Measurements from ENCODE around the gene DUSP23.

Gene DUSP23

DNA sequence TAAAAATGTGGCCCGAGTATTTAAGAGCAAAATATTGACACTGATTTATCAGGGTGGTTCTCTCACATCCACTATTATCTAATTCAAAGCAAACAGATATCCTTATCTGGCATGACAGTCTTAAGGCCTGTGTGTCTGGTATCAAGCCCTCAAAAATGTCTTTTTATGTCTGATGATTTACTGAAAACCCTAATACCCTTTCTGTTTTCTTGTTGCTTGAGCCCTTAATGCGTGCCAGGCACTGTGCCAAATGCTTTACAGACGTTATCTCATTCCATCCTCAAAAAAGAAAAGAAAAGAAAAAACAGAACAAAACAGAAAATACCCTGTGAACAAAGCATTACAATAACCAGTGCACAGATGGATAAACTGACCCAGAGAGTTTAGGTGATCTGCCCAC is 5.7 kb downstream of the DUSP23 start:
- DNase-seq (ENCODE audit: low read depth) = no peak

DNA sequence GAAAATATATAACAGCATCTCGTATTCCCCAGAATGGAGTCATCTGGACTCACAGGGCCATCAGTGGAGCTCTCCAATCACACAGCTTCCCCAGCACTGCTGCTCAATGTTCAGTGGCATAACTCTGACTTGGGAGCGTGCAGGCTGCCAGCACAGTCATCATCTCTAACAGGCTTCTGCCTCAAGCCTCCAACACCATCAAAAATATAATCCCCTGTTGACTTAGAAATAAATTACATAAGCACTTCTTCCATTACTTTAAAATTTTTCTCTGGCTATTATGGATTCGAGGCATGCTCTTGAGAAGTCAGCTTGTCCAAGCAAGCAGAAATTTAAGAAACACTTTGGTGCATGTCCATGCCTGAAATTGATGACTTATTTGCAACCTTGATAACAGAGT is 6.2 kb downstream of the DUSP23 start:
- DNase-seq (ENCODE audit: low read depth) = no peak

DNA sequence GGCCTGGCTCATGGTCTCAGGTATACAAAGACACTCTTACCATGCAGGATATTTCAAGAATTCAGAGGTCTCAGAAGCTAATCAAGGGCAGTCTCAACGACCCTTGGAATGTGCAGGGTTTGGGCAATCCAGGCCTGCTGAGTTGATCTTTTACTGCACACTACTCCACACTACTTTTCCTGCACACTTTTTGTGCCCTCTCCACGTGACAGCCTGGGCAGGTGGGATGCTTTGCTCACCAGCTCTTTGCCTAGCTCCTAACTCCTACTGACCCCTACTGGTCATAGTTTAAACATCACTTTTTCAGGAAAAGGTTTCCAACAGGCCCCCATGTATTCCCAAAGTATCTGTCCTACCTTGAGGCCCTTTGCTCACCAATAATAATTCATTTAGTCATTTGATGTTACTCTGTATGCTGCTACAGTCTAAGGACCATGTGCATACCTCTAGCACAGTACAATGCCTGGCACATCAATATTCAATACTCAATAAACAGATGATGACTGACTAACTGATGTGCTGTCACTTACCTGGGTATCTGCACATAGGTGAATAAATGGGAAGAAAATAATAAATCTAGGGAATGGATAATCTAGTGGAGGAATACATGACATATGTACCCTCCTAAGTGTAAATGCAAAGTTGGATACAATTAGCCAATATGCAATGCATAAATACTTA is 9.6 kb downstream of the DUSP23 start:
- DNase-seq (ENCODE audit: low read depth) = no peak

DNA sequence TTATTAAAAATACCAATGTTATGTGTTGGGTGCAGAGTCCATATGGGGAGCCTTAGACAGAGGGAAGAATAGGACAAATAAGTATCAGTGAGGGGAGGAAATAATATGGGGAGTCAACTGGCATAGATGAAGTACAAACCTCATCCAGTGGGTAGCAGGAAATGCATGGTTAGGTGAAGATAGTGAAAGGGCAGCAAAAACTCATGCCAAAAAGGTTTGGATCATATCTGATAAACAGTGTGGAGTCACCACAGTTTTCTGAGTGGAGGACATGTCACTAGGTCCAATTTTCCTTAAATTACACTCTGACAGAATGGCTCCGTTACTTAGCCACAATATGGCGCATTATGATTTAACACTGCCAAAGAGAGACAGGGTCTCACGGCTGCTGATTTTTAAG is 10.3 kb downstream of the DUSP23 start:
- DNase-seq (ENCODE audit: low read depth) = no peak

DNA sequence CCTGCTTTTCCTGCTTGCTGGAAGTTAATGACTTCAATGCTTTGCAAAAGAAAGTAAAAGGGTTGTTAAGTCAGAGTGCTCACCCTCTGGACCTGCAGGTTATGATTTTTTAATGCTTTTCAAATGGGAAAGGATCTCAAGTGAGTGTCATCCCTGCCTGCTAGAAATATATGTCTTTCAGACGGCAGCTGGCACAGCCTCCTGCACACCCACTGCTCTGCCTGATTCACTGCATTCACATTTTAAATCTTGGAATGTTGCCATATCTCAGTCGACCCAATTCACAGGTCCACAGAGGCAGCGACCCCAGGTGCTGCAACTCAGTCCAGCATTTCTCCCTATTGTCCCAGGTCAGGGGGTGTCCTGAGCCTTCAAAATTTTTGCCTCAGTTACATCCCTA is 10.7 kb downstream of the DUSP23 start:
- DNase-seq (ENCODE audit: low read depth) = no peak

DNA sequence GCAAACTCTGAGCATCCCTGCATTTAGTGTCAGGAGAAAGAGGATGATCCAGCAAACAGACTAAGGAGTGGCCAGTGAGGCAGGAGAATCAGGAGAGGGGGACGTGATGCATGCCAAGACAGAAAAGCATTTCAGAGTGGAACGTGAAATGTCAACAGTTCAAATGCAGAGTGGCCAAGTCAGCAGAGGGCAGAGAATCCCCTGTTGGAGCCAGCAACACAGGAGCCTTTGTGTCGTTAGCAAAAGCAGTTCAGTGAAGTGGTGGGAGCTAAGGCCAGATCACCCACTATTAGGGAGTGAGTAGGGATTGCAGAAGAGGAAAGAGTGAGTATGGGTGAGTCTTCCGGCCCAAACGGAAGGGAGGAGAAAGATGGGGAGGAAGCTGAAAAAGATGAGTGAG is 14.8 kb downstream of the DUSP23 start:
- no peak for DNase-seq (ENCODE audit: low read depth)

DNA sequence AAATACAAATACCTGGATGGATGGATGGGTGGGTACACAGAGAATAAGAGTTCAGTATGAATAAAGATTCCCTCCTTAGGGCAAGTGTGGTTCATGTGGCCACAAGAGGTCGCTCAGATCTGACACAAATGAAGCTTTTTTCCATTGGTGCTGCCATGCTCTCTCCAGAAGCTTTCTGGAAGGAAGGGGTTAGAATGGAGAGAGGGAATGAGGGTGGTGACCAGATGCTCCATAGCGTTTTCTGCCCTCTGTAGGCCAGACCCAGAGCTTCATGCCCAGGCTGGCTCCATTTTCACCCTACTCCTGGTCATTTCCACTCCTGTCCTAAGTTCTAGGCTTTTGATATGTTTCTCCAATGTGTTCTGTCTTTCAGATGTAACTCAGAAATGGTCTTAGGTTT is 18.1 kb downstream of the DUSP23 start:
- no peak for DNase-seq (ENCODE audit: low read depth)

DNA sequence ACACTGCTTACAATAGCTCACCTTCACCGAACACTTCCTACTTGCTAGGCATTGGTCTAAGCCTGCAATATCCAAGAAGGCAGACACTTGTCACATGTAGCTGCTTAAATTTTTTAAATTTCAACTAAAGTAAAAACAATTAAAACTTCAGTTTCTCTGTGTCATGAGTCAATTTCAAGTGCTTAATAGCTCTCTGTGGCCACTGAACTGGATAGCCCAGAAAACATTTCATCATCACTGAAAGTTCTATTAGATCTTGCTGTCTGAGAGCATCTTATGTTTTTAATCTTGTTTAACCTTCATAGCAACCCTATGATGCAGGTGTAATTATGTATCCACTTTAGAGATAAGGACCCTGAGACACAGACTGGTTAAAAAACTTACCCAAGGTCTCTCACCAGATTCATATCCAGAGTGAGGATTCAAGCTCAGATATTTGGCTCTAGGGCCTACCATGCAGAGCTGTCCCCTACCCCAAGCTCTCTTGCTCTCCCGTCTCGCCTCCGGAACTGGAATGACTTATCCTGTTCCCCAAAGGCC is 18.8 kb downstream of the DUSP23 start:
- DNase-seq (ENCODE audit: low read depth) = no peak

DNA sequence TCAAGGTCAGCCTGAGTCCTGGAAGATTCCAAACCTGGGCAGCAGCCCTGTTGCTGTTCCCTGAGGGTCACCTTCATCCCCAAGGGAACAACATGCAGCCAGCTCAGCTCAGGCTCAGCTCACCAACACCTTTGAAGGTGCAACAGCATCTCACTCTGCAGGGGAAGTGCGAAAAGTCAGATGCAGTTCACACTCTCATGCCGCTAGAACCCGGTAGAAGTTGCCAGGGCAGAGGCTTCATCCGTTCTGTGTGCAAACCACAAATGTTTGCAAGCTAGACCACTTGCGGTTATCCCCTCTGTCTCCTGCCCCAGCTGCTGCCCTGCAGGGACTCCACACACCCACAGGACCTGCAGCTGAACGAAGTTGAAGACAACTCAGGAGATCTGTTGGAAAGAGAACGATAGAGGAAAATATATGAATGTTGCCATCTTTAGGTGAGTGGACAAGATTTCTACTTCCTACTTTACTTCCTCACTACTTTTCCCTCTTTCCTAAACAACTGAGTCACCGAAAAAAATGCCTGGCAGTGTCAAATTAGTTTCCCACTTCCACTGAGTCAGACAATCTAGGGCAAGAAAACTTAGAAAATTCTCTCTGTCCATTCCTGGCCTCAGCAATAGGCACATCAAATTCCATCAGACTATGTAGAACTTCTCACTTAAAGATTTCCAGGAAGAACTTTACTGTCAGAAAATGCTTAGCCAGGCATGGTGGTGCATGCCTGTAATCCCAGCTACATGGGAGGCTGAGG is 19.6 kb downstream of the DUSP23 start:
- DNase-seq (ENCODE audit: low read depth) = peak; percentile 8

DNA sequence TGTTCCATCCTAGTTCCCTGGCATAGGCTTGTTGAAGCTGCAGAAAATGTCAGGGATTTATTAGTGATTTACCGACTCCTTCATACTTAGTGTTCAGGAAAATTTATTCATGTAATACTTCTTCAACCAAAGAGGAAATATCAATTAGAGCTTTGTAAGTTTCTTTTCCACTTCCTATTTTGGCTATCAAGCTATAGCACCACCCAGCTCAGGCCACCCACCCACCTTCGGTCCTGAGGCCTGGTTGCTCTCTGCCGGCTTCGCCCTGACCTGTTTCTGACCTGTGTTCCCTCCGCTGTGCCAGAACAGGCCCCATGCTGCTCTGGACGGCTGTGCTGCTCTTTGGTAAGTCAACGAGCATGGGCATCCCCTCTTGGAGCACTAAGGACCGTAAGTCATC is 21.3 kb downstream of the DUSP23 start, which contains the start of gene FCRL6:
Gene FCRL6 (plus strand): TSS at position 250 of the 400 bp plus-strand sequence. CDS start 65 bp downstream, at position 315.
- no peak for DNase-seq (ENCODE audit: low read depth)

DNA sequence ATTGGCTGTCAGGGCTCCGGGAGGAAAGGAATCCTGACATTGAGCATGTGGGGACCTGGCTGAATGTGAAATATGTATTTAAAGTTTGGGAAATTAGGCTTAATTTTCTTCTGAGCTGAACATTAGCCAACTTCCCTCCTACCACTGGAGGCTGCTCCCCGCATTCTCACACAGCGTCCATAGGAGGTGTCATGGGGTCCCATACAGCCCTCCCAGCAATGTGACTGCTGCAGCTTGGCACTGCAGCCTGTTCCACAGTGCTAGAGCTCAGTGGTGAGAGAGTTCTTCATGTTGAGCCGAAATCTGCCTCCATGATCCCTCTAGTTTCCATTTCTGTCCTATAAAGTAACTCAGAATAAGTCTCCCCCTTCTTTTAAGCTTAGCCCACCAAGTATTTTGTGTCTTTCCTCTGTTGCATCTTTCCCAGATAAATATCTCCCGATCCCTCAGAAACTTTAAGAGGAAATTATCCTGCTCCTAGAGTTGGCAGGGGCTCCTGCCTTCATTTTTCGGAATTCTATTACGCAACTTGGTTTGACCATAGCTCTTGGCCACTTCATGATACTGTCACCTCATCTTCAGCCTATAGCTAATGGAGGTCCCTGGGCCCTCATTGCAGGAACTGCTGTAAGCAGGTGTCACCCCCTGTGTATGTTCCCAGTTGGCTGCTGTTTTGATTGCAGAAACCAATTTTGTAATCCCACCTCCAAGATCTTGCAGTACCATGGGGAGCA is 23.4 kb downstream of the DUSP23 start:
- no peak for DNase-seq (ENCODE audit: low read depth)

DNA sequence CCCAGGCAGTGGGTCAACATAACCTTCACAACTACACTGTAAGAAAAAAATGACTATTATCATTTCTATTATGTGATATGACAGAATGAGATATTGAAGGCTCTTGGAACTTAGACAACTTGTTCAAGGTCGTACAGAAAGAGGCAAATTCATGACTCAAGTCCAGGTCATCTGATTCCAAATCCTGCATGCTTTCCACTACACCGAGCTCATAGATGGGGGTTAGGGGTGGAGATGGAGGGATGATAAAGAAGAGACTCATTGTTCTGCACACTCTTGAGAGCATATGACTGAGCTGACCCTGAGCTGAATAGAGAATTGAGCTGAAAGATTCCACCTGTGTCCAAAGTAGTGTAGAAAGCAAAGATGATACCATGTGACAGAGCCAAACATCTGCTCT is 24.2 kb downstream of the DUSP23 start:
- DNase-seq (ENCODE audit: low read depth) = no peak

DNA sequence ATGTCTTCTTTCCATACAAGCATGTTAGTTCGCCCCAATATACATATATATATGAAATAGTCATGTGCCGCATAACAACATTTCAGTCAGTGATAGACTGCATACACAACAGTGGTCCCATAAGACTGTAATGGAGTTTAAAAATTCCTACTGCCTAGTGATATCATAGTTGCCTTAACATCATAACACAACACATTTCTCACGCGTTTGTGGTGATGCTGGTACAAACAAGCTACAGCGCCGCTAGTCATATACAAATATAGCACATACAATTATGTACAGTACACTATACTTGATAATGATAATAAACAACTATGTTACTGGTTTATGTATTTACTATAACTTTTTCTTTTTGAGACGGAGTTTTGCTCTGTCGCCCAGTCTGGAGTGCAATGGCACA is 35.2 kb downstream of the DUSP23 start:
- DNase-seq (ENCODE audit: low read depth) = no peak

DNA sequence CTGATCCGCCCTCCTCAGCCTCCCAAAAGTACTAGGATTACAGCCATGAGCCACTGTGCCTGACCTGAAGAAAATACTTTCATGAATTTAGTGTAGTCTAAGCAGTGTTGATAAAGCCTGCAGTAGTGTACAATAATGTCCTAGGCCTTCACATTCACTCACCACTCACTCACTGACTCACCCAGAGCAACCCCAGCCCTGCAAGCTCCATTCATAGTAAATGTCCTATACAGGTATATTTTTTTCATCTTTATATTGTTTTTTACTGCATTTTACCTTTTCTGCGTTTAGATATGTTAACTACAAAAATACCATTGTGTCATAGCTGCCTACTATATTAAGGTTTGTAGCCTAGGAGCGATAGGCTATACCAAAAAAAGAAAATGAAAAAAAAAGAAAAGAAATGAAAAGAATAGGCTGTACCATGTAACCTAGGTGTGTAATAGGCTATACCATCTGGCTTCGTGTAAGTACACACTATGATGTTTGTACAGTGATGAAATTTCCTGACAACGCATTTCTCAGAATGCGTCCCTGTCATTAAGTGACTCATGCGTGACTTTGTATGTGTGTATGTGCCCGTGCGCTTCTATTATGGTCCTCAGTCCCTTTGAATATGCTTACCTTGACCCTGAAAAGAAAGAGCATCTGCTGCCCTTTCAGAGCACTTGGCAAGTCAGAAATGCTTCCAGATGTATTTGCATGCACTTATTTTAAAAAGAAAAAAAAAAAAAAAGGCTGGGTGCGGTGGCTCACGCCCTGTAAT is 36.7 kb downstream of the DUSP23 start:
- no peak for DNase-seq (ENCODE audit: low read depth)

DNA sequence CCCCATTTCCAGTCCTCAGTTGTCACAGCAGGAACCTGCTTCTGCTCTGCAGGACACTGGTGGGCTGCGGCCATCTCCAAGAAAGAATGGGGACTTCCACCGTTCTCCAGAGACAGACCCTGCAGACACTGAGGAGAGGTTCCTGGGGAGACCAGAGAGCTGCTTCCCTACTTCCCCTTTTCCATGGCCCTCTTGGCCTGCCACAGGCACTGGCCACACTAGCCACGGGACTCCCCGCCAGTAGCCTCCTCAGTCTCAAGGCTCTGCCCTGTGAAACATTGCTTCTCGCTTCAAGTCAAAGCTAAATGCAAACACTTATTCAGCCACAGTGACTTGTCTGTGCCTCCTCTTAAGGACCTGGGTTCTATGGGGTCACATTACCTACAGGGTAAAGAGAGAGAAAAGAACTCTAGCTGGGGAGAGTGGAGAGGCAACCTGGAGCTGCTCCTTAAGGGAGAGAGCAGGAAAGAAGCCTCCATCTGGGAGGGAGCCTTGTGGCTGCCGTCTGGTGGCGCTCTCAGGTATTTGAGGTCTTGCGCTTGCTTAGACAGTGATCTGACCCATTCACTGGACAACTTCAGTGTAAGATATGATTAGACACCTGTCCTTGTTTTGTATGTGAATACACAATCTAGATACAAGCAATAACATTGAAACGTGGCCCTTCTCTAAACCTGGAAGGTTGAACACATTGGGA is 40.6 kb downstream of the DUSP23 start:
- DNase-seq (ENCODE audit: low read depth) = no peak

DNA sequence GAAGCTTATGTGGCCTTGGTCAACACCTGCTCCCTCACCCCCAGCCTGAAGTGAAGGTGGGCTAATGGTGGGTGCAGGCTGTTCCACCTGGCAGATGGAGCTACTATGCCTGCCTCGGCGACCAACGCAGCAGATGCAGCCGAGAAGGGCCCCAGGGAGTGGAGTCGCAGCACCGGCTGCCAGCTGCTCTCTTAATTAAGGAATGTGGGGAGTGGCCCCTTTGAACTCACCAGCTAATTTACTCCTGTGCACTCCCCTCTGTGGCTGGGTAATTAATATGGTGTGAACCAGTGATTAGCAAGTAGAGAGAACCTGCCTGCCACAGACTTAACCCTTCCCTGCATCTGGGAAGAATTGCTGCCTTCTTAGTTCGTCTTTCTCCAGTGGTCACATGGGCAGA is 42.6 kb downstream of the DUSP23 start:
- no peak for DNase-seq (ENCODE audit: low read depth)

DNA sequence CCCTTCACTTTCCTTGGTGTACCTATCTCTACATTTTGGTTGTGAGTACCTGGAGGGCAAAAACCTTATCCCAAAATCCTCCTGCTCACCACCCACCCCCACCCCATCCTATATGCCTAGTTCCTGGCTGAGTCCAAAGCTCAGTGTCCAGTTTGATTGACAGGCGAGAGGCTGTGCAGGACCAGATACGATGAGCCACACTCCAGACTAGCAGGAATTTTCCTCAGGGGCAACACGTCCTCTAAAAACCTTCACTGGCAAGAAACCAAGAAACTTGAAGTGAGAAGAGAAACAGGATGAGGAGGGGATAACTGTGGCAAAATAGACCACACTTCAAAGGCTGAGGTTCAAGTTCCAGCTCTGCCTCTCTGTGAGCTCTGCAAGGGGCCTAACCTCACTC is 44.8 kb downstream of the DUSP23 start:
- no peak for DNase-seq (ENCODE audit: low read depth)

DNA sequence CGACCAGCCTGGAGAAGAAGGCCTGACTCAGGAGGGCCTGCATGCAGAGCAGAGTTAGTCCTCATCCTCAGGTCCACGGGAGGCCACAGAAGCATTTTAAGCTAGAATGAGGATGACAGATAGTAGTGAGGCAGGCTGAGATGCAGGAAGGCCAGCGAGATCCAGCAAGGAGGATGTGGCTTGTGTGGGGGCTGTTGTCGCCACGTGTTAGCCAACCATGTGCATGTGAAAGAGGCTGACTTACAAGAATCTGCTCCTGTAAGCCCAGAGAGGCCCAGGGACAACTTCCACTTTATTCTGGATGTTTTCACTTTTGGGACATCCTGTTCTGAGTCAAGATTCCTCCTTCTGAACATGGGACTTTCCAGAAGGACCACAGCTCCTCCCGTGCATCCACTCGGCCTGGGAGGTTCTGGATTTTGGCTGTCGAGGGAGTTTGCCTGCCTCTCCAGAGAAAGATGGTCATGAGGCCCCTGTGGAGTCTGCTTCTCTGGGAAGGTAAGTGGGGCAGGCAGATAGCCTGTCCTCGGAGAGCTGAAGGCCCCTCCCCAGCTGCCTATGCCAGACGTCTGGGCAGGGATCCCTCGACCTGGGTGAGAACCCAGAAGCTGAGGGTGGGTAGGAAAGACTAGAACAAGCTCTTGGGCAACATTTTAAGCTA is 45.8 kb downstream of the DUSP23 start, which contains the start of gene SLAMF8:
Gene SLAMF8 (plus strand): TSS at position 433 of the 661 bp plus-strand sequence. CDS start 26 bp downstream, at position 459.
- DNase-seq (ENCODE audit: low read depth) = peak; percentile 43

DNA sequence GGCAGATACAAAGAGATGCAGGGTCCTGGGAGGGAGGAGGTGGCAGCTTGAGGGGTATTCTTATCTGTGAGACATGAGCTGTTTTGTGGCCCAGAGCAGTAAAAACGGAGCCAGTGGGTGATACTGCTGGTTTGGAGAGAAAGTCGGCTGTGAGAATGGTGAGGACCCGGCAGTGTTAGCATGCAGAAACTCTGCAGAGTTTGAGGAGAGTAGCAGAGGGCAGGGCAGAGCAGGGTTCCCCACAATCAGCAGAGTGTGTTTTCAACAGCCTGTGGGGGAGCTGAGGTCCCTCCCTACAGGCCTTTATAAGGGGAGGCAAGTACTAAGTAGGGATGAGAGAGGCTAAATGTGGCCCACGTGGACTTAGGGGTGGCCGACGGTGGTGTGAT is 46.3 kb downstream of the DUSP23 start:
- DNase-seq (ENCODE audit: low read depth) = no peak

DNA sequence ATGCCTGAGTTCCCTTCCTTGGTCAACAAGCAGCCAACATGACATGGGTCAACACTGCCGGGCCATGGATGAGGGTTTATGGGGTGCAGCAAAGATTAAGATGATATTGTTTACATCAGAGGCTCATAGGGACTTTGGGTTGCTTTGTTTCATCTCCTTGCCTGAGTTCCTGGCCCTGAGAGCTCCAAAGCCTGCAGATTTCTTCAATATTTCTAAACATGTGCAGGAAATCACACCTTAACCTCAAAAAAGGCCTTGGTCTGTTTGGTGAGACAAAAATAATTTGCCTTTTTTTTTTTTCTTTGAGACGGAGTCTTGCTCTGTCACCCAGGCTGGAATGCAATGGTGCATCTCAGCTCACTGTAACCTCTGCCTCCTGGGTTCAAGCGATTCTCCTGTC is 46.8 kb downstream of the DUSP23 start:
- no peak for DNase-seq (ENCODE audit: low read depth)

DNA sequence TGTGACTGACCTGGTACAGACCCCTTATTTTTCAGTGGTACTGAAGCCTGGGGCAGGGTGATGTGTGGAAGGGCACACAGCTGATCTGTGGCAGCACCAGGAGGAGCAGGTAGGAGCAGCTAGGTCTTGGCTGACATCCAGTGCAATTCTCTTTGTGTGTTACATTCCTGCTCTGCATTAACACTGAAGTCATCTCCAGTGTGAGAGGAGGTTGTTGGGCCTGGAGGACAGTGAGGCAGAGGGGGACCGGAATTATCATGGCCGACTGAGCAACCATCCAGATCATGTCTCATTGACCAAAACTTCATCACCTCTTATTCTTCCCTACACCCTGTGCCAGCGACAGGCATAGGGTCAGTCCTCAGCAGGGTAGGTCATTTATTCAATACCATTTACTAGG is 47.4 kb downstream of the DUSP23 start:
- no peak for DNase-seq (ENCODE audit: low read depth)
